Measurements from ENCODE around the gene PDCD11. TPM values are rescaled to one million over a fixed set of nuclear protein-coding genes. Genes with fewer than 3 reads are reported as not detected.

PDCD11 gene
- total RNA-seq, 1 experiment from 2014 or later: 78.8 TPM

DNA sequence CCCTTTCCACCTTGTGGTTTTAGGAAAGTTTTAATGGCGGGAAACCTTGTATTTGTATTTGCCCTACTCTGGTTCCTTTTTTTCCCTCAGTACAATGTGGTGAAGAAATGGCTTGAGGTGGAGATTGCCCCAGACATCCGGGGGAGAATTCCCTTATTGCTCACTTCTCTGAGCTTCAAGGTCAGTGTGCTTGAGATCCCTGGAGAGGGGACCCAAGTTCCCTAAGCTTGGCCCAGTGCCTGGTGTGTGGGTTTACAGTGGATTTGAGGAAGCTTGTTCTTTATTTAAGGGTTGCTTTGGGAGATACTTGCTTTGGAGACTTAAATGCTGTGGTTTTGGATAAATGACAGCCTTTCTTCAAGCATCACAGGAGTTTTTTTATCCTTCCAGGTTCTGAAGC lies 37.4 kb downstream of the PDCD11 start:
- DNase-seq (ENCODE audit: low spot score): no peak
- H3K4me1 Mint-ChIP-seq: no peaks in the 10 kb centered on the region
- no peak for ATAC-seq
- no peak overlapping the region for H3K27ac Mint-ChIP-seq
- no peak overlapping the region for H3K4me3 Mint-ChIP-seq
- H3K9me3 Mint-ChIP-seq: no peaks in the 10 kb centered on the region
- H3K27me3 Mint-ChIP-seq (ENCODE audit: low read depth): no peaks in the 10 kb centered on the region
- H3K36me3 Mint-ChIP-seq: peaks cover 79% of the 10 kb centered on the region
- ChIA-PET CTCF (no interaction called here), POLR2A (no interaction called here)
- TF ChIP-seq HMGA2 (CRISPR knock-in tag; IDR thresholded peaks at IDR 0.05): no peak
- TF ChIP-seq, protein P1, sequence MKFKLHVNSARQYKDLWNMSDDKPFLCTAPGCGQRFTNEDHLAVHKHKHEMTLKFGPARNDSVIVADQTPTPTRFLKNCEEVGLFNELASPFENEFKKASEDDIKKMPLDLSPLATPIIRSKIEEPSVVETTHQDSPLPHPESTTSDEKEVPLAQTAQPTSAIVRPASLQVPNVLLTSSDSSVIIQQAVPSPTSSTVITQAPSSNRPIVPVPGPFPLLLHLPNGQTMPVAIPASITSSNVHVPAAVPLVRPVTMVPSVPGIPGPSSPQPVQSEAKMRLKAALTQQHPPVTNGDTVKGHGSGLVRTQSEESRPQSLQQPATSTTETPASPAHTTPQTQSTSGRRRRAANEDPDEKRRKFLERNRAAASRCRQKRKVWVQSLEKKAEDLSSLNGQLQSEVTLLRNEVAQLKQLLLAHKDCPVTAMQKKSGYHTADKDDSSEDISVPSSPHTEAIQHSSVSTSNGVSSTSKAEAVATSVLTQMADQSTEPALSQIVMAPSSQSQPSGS (CRISPR knock-in tag; IDR thresholded peaks at IDR 0.05; ENCODE audit: borderline replicate concordance, low read depth): no peak
- TF ChIP-seq ELF4 (CRISPR knock-in tag; IDR thresholded peaks at IDR 0.05; ENCODE audit: low read depth): no peak
- no peak for TF ChIP-seq ESRRA (CRISPR knock-in tag; IDR thresholded peaks at IDR 0.05; ENCODE audit: borderline replicate concordance)
- TF ChIP-seq NFYB (CRISPR knock-in tag; conservative IDR thresholded peaks at IDR 0.05; ENCODE audit: low read depth): no peak
- TF ChIP-seq, protein P2, sequence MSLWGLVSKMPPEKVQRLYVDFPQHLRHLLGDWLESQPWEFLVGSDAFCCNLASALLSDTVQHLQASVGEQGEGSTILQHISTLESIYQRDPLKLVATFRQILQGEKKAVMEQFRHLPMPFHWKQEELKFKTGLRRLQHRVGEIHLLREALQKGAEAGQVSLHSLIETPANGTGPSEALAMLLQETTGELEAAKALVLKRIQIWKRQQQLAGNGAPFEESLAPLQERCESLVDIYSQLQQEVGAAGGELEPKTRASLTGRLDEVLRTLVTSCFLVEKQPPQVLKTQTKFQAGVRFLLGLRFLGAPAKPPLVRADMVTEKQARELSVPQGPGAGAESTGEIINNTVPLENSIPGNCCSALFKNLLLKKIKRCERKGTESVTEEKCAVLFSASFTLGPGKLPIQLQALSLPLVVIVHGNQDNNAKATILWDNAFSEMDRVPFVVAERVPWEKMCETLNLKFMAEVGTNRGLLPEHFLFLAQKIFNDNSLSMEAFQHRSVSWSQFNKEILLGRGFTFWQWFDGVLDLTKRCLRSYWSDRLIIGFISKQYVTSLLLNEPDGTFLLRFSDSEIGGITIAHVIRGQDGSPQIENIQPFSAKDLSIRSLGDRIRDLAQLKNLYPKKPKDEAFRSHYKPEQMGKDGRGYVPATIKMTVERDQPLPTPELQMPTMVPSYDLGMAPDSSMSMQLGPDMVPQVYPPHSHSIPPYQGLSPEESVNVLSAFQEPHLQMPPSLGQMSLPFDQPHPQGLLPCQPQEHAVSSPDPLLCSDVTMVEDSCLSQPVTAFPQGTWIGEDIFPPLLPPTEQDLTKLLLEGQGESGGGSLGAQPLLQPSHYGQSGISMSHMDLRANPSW (CRISPR knock-in tag; conservative IDR thresholded peaks at IDR 0.05; ENCODE audit: low read depth): no peak
- TF ChIP-seq, protein P3, sequence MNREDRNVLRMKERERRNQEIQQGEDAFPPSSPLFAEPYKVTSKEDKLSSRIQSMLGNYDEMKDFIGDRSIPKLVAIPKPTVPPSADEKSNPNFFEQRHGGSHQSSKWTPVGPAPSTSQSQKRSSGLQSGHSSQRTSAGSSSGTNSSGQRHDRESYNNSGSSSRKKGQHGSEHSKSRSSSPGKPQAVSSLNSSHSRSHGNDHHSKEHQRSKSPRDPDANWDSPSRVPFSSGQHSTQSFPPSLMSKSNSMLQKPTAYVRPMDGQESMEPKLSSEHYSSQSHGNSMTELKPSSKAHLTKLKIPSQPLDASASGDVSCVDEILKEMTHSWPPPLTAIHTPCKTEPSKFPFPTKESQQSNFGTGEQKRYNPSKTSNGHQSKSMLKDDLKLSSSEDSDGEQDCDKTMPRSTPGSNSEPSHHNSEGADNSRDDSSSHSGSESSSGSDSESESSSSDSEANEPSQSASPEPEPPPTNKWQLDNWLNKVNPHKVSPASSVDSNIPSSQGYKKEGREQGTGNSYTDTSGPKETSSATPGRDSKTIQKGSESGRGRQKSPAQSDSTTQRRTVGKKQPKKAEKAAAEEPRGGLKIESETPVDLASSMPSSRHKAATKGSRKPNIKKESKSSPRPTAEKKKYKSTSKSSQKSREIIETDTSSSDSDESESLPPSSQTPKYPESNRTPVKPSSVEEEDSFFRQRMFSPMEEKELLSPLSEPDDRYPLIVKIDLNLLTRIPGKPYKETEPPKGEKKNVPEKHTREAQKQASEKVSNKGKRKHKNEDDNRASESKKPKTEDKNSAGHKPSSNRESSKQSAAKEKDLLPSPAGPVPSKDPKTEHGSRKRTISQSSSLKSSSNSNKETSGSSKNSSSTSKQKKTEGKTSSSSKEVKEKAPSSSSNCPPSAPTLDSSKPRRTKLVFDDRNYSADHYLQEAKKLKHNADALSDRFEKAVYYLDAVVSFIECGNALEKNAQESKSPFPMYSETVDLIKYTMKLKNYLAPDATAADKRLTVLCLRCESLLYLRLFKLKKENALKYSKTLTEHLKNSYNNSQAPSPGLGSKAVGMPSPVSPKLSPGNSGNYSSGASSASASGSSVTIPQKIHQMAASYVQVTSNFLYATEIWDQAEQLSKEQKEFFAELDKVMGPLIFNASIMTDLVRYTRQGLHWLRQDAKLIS (CRISPR knock-in tag; IDR thresholded peaks at IDR 0.05; ENCODE audit: borderline replicate concordance): no peak
- TF ChIP-seq, protein P4, sequence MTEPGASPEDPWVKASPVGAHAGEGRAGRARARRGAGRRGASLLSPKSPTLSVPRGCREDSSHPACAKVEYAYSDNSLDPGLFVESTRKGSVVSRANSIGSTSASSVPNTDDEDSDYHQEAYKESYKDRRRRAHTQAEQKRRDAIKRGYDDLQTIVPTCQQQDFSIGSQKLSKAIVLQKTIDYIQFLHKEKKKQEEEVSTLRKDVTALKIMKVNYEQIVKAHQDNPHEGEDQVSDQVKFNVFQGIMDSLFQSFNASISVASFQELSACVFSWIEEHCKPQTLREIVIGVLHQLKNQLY (CRISPR knock-in tag; IDR thresholded peaks at IDR 0.05): no peak
- no peak for TF ChIP-seq NFATC4 (CRISPR knock-in tag; IDR thresholded peaks at IDR 0.05)
- no peak for TF ChIP-seq MYBL2 (CRISPR knock-in tag; IDR thresholded peaks at IDR 0.05)
- TF ChIP-seq ZNF121 (CRISPR knock-in tag; IDR thresholded peaks at IDR 0.05): no peak
- TF ChIP-seq, protein P5, sequence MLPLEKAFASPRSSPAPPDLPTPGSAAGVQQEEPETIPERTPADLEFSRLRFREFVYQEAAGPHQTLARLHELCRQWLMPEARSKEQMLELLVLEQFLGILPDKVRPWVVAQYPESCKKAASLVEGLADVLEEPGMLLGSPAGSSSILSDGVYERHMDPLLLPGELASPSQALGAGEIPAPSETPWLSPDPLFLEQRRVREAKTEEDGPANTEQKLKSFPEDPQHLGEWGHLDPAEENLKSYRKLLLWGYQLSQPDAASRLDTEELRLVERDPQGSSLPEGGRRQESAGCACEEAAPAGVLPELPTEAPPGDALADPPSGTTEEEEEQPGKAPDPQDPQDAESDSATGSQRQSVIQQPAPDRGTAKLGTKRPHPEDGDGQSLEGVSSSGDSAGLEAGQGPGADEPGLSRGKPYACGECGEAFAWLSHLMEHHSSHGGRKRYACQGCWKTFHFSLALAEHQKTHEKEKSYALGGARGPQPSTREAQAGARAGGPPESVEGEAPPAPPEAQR (CRISPR knock-in tag; IDR thresholded peaks at IDR 0.05): no peak
- no peak for TF ChIP-seq NR1H2 (CRISPR knock-in tag; IDR thresholded peaks at IDR 0.05)
- TF ChIP-seq JUN (CRISPR knock-in tag; IDR thresholded peaks at IDR 0.05): no peak
- no peak for TF ChIP-seq NR2C2 (CRISPR knock-in tag; IDR thresholded peaks at IDR 0.05)
- TF ChIP-seq ZNF423 (CRISPR knock-in tag; IDR thresholded peaks at IDR 0.05): no peak
- TF ChIP-seq ATF1 (CRISPR knock-in tag; IDR thresholded peaks at IDR 0.05): no peak
- TF ChIP-seq, protein P6, sequence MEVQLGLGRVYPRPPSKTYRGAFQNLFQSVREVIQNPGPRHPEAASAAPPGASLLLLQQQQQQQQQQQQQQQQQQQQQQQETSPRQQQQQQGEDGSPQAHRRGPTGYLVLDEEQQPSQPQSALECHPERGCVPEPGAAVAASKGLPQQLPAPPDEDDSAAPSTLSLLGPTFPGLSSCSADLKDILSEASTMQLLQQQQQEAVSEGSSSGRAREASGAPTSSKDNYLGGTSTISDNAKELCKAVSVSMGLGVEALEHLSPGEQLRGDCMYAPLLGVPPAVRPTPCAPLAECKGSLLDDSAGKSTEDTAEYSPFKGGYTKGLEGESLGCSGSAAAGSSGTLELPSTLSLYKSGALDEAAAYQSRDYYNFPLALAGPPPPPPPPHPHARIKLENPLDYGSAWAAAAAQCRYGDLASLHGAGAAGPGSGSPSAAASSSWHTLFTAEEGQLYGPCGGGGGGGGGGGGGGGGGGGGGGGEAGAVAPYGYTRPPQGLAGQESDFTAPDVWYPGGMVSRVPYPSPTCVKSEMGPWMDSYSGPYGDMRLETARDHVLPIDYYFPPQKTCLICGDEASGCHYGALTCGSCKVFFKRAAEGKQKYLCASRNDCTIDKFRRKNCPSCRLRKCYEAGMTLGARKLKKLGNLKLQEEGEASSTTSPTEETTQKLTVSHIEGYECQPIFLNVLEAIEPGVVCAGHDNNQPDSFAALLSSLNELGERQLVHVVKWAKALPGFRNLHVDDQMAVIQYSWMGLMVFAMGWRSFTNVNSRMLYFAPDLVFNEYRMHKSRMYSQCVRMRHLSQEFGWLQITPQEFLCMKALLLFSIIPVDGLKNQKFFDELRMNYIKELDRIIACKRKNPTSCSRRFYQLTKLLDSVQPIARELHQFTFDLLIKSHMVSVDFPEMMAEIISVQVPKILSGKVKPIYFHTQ (CRISPR knock-in tag; IDR thresholded peaks at IDR 0.05): no peak
